Cortex of kidney (tissue), 1 donor: ENCODE data around the gene FBXL4.

Experiments used
- DNase-seq: peaks from one replicate; lab custom pipeline; 2025; lab: John Stamatoyannopoulos, UW

The FBXL4 gene

DNA sequence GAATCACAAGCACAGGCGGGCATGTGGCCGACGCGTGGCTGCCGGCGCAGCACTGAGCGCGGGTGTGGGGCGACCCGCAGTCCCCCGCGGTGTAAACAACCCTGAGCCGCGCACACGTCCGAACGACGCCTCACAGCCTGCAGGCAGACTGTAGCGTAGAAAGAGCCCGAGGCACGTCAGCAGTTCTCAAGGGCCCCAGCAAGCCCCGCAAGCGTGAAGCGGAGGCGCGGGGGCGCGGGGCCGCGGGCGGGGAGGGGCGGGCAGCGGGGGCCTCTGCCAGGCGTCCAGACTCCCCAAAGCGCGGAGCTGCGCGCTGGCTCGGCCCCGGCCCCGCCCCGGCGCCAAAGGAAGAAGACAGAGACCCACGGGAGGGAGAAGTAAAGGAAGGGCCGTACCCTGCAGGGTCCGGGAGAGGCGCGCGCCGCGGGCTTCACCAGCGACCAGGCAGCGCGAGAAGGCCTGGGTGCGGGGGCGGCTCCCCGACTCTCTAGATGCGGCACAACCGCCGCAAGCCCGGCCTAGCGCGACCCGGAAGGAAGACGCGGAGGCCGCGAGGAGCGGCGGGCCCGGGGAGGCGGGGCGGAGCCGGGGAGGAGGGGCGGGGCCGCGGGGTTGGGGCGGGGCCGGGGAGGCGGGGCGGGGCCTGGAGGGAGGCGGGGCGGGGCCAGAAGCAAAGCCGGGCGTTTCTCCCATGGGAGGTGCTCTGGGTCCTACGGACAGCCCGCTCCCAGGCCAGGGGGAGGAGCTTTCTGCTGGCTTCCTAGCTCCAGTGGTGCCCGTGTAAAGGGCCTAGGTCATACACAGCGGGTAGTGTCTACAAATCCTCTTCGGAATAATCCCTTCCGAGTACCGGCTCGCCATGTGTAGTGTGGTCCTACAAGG, at the start of gene FBXL4:
FBXL4 (minus strand) TSS at position 536 of the 882 bp plus-strand sequence. CDS start 20,958 bp downstream, outside the sequence.
- DNase-seq = no peak

DNA sequence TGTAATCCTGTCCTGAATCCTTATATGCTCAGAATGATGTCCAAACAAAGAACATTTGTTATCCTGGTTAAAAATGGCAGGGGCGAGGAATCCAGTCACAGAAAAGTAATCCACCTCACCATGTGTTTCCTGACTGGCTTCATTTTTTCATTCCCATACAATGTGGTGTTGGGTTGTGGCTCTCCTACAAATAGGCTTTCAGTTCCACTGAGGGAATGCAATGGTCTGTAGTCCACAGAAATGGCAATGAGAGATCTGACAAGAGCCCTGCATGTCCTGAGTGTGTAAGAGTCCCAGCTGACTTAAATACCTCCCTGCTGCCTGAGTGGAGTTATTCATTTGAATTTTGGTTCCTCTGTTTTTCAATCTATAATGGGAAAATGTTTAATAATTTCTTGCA, 47.4 kb upstream of the FBXL4 start:
- DNase-seq = no peak

DNA sequence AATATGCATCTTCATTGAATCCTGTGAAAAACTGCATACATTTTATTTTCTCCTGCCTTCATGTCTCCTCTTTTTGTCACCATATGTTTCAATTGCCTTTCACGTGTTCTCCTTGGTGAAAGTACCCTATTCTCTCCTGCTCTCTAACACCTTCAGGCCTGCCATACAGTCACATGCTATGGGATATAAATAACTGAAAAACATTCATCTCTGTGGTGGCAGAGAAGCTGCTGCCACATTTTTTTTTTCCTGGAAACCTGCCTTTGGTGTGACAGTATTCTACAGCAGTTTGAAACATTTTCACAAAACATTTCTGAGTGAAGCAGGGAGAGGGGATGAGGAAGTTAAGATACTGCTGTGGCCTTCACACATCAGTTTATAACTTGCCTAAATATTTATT, 44.8 kb upstream of the FBXL4 start:
- no peak for DNase-seq

DNA sequence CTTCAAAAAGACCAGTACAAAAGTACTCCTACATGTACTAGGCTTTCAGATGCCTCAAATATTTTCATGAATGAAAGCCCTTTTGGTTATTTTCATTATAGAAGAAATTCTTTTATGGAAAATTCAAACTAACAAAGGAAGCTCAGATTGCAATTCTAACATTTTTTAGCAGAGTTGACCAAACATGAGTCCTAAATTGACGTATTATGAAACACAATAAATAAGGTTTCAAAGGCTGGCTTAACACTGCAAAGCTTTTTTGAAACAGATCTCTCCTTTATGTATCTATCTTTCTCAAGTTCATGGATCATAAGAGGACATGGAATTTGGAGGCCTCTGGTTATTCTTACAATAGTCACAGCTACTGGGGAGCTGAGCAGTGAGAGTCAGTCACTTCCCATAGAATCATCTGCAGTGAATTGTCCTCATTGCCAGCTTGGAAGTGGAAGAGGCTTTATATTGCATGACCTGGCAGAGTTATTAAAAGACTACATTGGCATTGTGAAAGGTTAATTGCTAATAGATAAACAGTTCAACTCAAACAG, 38.4 kb upstream of the FBXL4 start:
- DNase-seq = no peak

DNA sequence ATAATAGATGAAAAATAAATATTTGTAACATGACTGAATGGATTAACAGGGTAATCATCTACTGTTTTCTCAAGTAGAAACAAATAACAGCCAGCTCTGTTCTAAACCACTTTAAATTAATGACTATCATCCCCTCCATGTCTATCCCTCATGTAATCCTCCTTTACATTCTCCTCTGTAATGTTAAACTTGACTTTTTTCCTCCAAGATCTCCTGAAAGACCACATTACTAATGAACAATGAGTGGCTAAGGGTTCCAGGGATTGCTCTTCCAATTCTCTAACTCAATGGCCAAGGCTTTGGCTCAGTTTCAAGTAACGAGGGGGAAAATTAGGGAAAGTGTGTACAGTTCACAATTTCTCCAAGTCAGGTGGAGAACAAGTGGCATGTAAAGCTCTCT, 37.6 kb upstream of the FBXL4 start:
- no peak for DNase-seq

DNA sequence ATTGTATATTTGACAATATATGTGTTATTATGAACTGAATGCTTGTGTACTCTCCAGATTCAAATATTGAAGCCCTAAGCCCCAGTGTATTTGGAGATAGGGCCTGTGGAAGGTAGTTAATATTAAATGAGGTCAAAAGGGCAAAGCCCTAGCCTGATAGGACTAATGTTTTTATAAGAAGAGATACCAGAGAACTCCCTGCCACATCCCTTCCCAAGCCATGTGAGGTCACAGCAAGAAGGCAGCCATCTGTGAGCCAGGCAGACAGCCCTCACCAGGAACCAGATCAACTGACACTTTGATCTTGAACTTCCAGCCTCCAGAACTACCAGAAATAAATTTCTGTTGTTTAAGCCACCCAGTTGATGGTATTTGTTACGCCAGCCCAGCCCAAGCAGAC, 36.4 kb upstream of the FBXL4 start:
- no peak for DNase-seq

DNA sequence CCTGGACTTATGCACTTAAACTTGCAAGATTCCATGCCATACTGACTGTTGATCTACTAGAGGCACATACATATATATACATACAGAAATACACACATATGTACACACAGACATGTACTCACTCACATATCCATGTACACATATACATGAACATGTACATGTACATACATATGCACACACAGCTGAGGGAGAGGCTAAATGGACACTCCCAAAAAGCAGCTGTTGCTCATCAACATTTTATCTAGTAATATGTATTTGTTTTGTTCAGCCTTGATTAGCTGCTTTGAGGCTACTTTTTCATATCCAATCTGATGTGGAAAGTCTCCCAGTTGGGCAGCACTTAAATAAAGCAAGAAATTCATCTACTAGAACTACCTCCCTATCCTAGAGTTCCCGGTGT, 33.7 kb upstream of the FBXL4 start:
- no peak for DNase-seq

DNA sequence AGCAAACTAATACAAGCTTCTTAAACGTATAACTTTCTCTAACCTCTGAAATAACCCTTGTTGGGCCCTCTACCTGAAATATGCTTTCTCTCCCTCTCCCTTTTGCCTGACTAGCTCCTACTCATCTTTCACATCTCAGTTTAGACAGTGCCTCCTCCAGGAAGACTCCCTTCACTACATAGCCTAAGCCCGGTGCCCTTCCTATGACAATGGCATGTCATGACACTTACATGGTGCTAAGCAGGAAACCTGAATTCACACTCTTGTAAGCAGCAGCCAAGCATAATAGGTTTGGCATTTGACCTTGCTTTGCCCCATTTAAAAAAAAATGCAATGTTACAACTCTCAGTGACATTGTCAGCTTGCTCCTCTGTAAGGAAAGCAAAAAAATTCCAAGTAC, 33.1 kb upstream of the FBXL4 start:
- no peak for DNase-seq

DNA sequence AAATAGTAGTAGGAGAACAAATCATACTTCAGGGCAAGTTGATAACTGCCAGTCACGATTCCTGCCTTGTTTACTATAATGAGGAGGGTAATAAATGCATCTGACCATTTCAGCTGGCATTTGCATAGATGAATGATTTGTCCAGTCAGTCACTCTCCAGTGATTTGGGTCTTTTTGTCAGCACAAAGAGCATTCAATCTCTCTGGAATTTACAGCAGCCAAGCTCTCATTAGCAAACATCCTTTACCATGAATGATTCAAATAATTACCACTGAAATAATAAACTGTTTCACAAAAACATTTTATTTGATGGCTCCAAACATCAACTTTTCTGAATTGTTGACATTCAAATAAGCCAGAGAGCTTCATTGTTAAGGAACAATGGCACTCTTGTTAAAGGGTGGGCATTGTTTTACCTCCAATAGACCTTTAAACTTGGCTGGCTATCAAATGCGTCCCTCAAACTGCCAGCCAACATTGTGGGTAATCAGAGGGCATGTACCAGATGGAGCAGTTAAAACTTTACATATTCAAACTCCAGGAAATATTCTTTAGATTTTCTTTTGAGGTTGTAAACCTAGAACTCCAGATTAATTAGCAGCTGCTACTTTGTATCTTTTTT, 30.0 kb upstream of the FBXL4 start:
- DNase-seq = no peak

DNA sequence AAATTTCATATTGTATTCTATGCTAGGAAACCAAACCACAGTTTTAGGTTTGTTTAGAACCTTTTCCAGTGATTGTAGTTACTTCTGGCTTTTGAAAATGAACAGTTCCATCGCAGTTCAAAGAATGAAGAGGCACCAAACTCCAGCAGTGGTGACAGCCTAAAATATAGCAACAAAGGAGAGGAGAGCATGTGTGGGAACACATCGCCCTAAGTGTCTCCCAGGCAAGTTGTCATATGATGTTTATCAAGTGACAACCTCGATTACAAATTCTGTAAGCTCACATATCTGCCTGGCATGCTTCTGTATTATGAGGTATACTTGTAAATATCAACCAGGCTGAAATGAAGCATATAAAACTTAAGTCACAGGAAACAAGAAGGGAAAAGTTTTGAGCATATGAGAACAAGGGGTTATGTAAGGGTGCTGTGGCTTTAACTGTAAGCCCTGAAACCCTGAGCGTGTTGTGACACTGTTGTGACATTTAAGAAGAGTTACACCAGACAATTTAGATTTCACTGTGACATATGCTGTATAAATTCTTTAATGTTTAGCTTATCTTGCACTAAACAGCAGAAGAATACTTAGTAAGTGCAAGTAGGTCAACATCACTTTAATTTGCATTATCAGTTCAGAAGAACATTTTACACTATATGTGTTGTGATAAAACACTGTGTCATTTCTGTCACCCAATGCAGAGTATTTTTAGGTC, 29.1 kb upstream of the FBXL4 start:
- DNase-seq = no peak

DNA sequence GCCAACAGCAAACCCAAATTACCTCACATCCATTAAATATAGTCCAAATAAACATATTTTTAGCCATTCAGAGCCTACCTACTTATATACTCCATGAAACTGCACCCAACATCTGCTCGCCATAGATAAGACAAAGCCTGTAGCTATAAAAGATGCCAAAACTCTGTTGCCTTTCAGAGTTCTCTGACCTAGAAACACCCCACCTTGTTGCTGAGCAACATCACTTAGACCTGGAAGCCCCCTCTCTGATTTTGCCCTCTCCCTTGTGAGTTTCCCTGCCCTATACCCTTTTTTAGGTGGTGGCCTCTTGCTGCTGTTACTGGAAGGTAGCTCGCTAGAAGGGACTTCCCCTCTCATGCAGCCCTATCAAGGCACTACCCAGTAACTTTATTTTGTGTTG, 27.7 kb upstream of the FBXL4 start:
- DNase-seq = no peak

DNA sequence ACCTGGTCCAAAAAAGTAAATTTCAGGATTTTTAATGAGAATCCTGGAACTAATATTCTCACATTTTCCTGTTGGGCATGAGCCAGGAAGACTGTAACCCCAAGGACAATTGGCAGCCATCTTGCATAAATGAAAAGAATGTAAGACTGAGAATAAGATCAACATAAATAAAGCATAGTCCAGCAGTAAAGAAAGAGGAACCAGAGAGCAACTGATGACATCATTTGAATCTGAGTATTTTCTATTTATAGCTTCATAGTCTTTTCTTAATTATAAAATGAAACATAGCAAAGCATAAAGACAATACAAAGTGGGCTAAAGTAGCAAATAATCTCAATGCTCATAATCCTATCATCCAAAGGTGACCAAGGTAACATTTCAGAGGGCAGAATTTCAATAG, 26.6 kb upstream of the FBXL4 start:
- no peak for DNase-seq

DNA sequence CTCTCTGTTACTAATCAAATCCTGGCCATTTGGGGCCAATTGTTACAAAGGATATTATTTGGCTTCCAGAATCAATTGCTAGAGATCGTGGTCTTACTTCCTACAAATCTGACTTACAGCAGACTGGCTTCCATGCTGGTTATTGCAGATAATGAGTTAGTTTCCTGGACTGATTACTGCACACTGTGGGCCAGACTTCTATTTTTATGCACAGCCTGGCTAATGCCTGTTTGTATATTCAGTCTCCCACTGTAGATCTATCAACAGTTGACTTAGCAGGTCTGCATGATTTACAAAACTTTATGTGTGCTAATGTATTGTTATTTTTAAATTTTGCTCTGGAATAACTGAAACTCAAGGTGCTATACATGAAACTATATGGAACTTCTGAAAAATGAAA, 25.8 kb upstream of the FBXL4 start:
- DNase-seq = no peak

DNA sequence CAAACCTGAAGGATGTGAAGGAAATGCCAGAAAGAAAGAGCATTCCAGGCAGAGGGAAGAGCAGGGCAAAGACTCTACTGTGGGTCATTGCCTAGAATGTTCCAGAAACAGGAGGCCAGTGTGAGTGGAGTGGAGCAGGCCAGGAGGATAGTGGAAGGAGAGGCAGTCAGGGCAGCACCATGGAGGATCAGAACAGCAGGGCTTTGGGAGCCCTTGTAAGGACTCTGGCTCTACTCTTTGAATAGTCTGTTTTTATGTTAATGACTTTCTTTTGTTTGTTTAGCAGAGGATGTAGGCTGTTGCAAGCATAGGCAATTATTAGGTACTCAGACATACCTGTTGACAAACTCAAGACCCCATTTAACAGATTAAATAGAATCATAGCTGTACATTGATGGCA, 23.6 kb upstream of the FBXL4 start:
- DNase-seq = no peak

DNA sequence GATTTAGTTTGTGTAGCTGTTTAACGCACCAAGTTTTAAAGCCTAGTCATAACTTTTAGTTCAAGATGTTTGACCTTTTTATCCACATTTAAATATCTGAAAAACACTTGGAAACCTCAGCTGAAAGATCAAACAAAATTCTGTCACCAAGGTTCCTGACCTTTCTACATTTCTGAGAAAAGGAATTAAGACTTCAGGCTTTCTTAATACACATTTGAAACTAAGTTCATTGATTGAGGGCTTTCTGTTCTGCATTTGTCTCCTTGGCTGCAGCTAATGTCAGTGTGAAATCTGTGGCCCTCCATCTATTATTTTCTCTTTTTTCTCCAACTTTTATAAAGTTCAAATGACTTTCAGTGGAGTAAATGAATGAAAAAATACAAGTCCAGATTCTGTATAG, 22.7 kb upstream of the FBXL4 start:
- no peak for DNase-seq

DNA sequence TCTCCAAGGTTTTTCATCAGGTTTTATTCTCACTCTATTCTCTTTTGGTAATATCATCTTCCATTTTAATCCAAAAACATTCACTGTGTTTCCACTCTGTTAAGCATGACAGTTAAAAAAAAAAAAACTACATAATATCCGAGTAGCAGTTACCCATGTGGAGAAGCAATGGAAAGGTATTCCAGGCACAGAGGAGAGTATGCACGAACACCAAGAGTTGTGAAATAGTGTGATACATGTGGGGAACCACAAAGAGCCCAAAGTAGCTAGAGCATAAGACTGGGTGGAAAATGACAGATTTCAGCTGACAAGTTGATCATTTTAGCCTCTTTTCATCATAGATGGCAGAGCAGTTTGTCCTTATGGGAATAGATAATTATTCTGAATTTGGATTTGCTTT, 19.9 kb upstream of the FBXL4 start:
- no peak for DNase-seq

DNA sequence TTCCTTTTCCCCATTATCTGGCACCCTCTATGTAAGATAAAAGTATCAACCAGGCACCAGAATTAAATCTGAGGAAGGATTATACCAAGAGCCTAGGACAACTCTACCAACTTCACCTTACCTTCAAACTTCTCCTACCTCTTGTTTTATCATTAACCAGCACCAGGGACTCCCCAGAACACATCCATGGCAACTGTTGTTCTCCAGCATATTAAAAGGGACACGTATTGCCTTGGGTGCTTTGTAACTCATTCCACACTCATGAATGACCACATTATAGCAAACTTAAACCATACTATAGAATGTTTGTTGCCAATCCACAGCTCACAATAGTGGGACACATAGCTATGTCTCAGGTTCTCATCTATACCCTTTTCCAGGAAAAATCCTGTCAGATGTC, 11.9 kb upstream of the FBXL4 start:
- DNase-seq = no peak

DNA sequence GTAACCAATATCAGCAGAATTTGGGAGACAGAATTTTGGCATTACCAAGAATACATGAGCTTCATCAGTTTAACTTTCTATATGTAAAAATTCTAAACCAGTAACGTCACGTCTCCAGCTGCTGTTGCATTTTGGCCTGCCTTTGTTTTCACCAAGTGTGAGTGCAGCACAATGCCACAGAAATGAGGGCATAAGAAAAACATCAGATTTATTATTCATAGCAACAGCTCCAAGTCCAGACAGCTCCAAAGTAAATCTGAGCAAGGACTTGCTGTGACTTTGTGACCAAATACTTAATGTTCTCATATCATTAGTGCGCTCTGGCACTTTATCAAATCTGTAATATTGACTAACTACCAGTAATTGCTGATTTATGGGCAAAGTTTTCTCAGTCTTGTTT, 11.0 kb upstream of the FBXL4 start:
- no peak for DNase-seq

DNA sequence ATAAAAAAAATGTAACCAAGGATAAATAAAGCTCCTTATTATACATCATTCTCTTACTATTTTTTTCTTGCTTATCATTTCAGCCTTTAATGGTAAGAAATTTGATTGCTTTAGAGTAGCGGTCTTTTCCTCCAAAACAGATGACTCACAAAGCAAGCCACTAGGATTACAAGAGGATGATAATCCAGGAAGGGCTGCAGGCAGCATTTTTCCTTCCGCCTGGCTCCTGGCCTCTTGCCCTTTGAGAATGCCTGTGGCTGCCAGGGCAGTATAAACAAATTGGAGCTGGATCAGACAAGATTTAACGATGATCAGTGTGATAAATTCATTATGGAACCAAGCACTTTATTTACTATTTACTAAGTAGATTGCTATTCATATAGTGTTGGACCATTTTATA, 9.7 kb upstream of the FBXL4 start:
- DNase-seq = no peak

DNA sequence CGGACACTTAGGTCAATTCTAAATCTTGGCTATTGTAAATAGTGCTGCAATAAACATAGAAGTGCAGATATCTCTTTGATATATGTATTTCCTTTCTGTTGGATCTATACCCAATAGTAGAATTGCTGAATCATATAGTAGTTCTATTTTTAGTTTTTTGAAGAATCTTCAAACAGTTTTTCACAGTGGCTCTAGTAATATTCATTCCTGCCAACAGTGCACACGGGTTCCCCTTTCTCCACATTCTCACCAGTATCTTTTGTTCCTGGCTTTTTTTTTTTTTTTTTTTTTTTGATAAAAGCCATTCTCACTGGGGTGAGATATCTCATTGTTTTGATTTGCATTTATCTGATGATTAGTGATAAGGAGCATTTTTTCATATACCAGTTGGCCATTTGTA, 1.8 kb upstream of the FBXL4 start:
- no peak for DNase-seq

DNA sequence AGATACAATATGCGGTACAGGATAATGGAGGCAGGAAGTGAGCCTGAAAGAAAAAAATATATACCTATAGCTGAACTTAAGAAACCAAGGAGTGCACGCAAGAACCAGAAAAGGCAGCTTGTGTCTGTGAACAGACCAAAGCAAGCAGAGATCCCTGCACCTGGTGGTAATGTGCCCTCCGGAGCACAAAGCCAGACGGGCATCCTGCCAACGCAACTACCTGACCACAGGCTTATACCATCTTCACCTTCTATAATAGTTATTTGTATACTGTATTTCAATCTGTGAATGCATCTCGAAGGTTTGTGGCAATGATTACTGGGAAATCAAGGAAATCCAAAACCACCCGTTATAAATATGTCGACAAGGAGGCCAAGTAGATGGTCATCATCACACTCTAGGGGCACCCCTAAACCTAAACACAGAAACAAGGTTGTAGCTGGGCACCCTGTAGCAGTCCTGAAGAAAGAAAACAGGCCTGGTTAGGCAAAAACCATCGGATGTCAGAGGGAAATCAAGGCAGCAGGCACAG, 801 bp downstream of the FBXL4 start:
- no peak for DNase-seq

DNA sequence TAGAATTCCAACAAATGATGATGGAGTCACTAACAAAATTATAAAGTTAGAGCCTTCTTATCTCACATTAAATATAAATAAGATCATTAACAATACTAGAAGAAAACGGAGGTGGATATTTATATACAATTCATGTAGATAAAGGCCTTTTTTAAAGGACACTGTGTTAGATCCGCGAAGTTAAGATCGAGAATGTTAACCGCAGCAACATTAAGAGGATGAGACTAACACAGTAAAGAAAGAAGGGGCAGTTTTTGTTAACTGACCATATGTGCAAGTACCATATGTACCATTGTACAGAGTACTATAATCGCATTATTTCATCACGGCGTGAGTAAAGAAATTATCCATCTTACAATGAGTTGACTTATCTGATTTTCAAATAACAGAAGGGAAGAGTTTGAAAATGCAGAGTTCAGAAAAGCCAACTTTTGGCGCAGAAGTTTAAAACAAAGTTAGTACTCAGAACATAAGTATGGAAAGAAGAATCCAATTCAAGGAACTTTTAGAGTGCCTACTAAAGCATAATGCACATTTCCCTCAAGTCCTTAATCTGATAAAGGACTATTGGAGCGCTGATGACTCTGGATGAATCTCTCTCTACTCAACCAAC, 1.4 kb downstream of the FBXL4 start:
- no peak for DNase-seq
